Activated B cell treated with CpG ODN at 0.5 μM for 24 hours (primary cell): ENCODE data around the gene FER. TPM values are rescaled to one million over a fixed set of nuclear protein-coding genes. Genes with fewer than 3 reads are reported as not detected.

Source experiments
- ATAC-seq: fragments of 200-7000 bp; cut with Tn5 transposase; one replicate; pipeline ENCODE4 v1.10.0; 2021; ENCODE audit warnings: low read depth, mild to moderate bottlenecking, moderate library complexity
- CTCF ChIA-PET: fragments of 350-600 bp; sonication (Branson Sonifier 250); formaldehyde crosslinking; loops from one replicate; lab custom pipeline; 2021; ENCODE audit warnings: antibody characterized with exemption; lab: Charles Lee
- POLR2A ChIA-PET: fragments of 350-600 bp; sonication (Branson Sonifier 250); formaldehyde crosslinking; loops from one replicate; lab custom pipeline; 2021; ENCODE audit warnings: antibody characterized with exemption; lab: Charles Lee
- DNase-seq: peaks from one replicate; pipeline ENCODE4 v3.0.0; 2022
- H3K27ac Mint-ChIP-seq: one replicate; pipeline ENCODE4 v1.8.0; 2020; ENCODE audit warnings: mixed read lengths
- H3K27me3 Mint-ChIP-seq: one replicate; pipeline ENCODE4 v1.8.0; 2021; ENCODE audit warnings: mixed read lengths
- H3K36me3 Mint-ChIP-seq: one replicate; pipeline ENCODE4 v1.8.0; 2021; ENCODE audit warnings: low read depth, mixed read lengths
- H3K4me1 Mint-ChIP-seq: one replicate; pipeline ENCODE4 v1.8.0; 2021; ENCODE audit warnings: mixed read lengths
- H3K4me3 Mint-ChIP-seq: one replicate; pipeline ENCODE4 v1.8.0; 2020; ENCODE audit warnings: mild to moderate bottlenecking, mixed read lengths
- H3K9me3 Mint-ChIP-seq: one replicate; pipeline ENCODE4 v1.8.0; 2020; ENCODE audit warnings: mixed read lengths
- intact Hi-C: fragments of 100-400 bp; cut with micrococcal nuclease; formaldehyde crosslinking; loops from one replicate; pipeline ENCODE4 v1.15.1; 2024
- total RNA-seq: library from RNA; stranded (reverse); gene quantifications from 2 replicates; pipeline ENCODE4 v1.2.3, GENCODE V29; 2022
- TF ChIP-seq, protein P1 (sequence below): fragments of 200-600 bp; IDR thresholded peaks from one replicate; pipeline ENCODE4 v1.8.0; 2022; ENCODE audit warnings: antibody characterized with exemption, mild to moderate bottlenecking

Gene FER
- total RNA-seq, 1 donor from 2014 or later: 17.3 TPM

- no peak overlapping the region for H3K27ac Mint-ChIP-seq
- CTCF ChIA-PET: no interaction called here
These were observed 312.8 kb downstream of the FER start for GRCh38 chr5:109060378-109061025.

GRCh38 chr5:109062664-109063063 lies 315.0 kb downstream of the FER start:
- Mint-ChIP-seq H3K27ac (no peak overlapping the region), H3K27me3 (no peaks in the 10 kb centered on the region), H3K4me3 (no peak overlapping the region), H3K36me3 (peaks cover 4% of the 10 kb centered on the region), H3K9me3 (no peaks in the 10 kb centered on the region), H3K4me1 (no peaks in the 10 kb centered on the region)
- DNase-seq: no peak
- TF ChIP-seq, protein P1, sequence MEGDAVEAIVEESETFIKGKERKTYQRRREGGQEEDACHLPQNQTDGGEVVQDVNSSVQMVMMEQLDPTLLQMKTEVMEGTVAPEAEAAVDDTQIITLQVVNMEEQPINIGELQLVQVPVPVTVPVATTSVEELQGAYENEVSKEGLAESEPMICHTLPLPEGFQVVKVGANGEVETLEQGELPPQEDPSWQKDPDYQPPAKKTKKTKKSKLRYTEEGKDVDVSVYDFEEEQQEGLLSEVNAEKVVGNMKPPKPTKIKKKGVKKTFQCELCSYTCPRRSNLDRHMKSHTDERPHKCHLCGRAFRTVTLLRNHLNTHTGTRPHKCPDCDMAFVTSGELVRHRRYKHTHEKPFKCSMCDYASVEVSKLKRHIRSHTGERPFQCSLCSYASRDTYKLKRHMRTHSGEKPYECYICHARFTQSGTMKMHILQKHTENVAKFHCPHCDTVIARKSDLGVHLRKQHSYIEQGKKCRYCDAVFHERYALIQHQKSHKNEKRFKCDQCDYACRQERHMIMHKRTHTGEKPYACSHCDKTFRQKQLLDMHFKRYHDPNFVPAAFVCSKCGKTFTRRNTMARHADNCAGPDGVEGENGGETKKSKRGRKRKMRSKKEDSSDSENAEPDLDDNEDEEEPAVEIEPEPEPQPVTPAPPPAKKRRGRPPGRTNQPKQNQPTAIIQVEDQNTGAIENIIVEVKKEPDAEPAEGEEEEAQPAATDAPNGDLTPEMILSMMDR: no peak
- CTCF ChIA-PET: no interaction called here
- intact Hi-C loops: no loop called here
- POLR2A ChIA-PET: no interaction called here
- no peak for ATAC-seq

More at GRCh38 chr5:109060378-109061025, 312.8 kb downstream of the FER start:
- Mint-ChIP-seq H3K9me3 (no peaks in the 10 kb centered on the region), H3K4me3 (no peak overlapping the region), H3K36me3 (peaks cover 4% of the 10 kb centered on the region), H3K27me3 (no peaks in the 10 kb centered on the region), H3K4me1 (no peaks in the 10 kb centered on the region)
- intact Hi-C loops: no loop called here
- ATAC-seq: no peak
- no peak for DNase-seq
- TF ChIP-seq, protein P1: no peak
- POLR2A ChIA-PET: interaction anchor here (0.6 kb wide), 1 partner anchor 349 kb away, joined by 5 read pairs; the partner anchor contains the start of gene PJA2

GRCh38 chr5:109063223-109063622 lies 315.5 kb downstream of the FER start:
- Mint-ChIP-seq H3K4me1 (no peaks in the 10 kb centered on the region), H3K9me3 (no peaks in the 10 kb centered on the region), H3K27ac (no peak overlapping the region), H3K36me3 (peaks cover 4% of the 10 kb centered on the region), H3K27me3 (no peaks in the 10 kb centered on the region), H3K4me3 (no peak overlapping the region)
- ATAC-seq (no peak), DNase-seq (no peak)
- POLR2A ChIA-PET: no interaction called here
- CTCF ChIA-PET: no interaction called here
- intact Hi-C loops: no loop called here
- TF ChIP-seq, protein P1: no peak

DNA sequence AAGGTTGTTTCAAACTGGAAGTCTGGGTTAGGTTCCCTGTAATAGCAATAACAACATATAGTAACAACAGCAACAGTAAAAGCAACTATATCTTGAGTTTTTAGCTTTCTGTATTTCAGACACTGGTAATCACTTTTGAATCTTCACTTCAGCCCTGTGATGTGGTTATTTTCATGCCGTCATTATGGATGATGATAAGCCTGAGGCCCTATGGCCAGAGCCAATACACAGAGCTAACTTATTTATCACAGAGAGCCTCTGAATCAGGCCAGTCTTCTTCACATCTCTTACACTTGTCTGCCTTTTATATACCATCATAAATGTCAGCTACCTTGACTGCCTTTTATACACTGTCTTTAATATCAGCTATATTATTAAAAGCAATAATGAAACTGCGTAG lies 329.0 kb downstream of the FER start:
- no peak for DNase-seq
- H3K36me3 Mint-ChIP-seq: no peaks in the 10 kb centered on the region
- no peak for ATAC-seq
- TF ChIP-seq, protein P1: no peak
- intact Hi-C loops: no loop called here
- no peaks in the 10 kb centered on the region for H3K4me1 Mint-ChIP-seq
- CTCF ChIA-PET: no interaction called here
- H3K27me3 Mint-ChIP-seq: no peaks in the 10 kb centered on the region
- POLR2A ChIA-PET: no interaction called here
- no peak overlapping the region for H3K27ac Mint-ChIP-seq
- no peak overlapping the region for H3K4me3 Mint-ChIP-seq
- no peaks in the 10 kb centered on the region for H3K9me3 Mint-ChIP-seq

DNA sequence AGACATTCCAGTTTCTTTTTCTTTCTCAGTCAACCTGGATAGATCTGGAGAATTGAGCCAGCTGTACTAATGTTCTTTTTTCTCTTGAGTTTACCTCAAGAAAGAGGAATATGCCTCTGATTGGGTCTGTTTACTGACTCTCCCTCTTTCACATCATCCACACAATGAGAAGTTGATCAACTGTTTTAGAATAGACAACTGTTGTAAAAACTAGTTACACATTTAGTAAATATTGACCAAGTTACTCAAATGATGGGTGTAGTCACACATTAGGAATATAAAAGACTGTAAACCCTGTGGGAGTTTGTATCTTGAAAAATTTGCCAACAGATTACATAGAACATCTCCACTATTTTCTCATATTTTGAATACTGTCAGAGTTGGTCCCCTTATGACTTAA lies 330.8 kb downstream of the FER start:
- H3K27me3 Mint-ChIP-seq: no peaks in the 10 kb centered on the region
- no peak for ATAC-seq
- H3K36me3 Mint-ChIP-seq: no peaks in the 10 kb centered on the region
- TF ChIP-seq, protein P1: no peak
- intact Hi-C loops: no loop called here
- no peaks in the 10 kb centered on the region for H3K4me1 Mint-ChIP-seq
- H3K27ac Mint-ChIP-seq: no peak overlapping the region
- no peak for DNase-seq
- no peak overlapping the region for H3K4me3 Mint-ChIP-seq
- ChIA-PET POLR2A (no interaction called here), CTCF (no interaction called here)
- H3K9me3 Mint-ChIP-seq: no peaks in the 10 kb centered on the region
